OCI-LY3 (cell line): ENCODE data around the gene PIP5K1C.

Source experiments
- CTCF ChIP-seq: fragments of 200-600, 300-600 bp; sonication (generic); IDR thresholded peaks from 2 replicates; pipeline ENCODE4 v1.5.1; 2014; ENCODE audit warnings: antibody characterized with exemption, low read length, low read depth
- EZH2phosphoT487 ChIP-seq: fragments of 200-600 bp; shearing (Covaris generic); IDR thresholded peaks from 2 replicates; pipeline ENCODE4 v1.6.1; 2018; ENCODE audit warnings: antibody characterized with exemption, mixed run types, low read depth

- no peak for TF ChIP-seq CTCF
- TF ChIP-seq EZH2phosphoT487: no peak
Measured at GRCh38 chr19:3660493-3661219, 39.6 kb downstream of the PIP5K1C start.
